ENCODE measurements around the gene NLGN2. TPM values are rescaled to one million over a fixed set of nuclear protein-coding genes. Genes with fewer than 3 reads are reported as not detected.

Gene NLGN2
- total and polyA plus RNA-seq, 8 donors: 1.7 to 42.0 (median 6.7) TPM

- H3K4me3 ChIP-seq: no peak overlapping the region
- 78 to 89% (median 84%) methylated on average over 13 to 23 of the region's 23 CpGs for WGBS, 5 donors
- H3K27ac ChIP-seq: no peak overlapping the region
- no peak for DNase-seq
- H3K27me3 ChIP-seq: peaks cover 0 to 5% (median 0%) of the 10 kb centered on the region in 3 donors
- no peaks in the 10 kb centered on the region for H3K4me1 ChIP-seq
- TF ChIP-seq POLR2A (IDR thresholded peaks at IDR 0.05) (no peak), EP300 (IDR thresholded peaks at IDR 0.05) (no peak), POLR2AphosphoS5 (IDR thresholded peaks at IDR 0.05) (no peak)
- TF ChIP-seq, protein P1, sequence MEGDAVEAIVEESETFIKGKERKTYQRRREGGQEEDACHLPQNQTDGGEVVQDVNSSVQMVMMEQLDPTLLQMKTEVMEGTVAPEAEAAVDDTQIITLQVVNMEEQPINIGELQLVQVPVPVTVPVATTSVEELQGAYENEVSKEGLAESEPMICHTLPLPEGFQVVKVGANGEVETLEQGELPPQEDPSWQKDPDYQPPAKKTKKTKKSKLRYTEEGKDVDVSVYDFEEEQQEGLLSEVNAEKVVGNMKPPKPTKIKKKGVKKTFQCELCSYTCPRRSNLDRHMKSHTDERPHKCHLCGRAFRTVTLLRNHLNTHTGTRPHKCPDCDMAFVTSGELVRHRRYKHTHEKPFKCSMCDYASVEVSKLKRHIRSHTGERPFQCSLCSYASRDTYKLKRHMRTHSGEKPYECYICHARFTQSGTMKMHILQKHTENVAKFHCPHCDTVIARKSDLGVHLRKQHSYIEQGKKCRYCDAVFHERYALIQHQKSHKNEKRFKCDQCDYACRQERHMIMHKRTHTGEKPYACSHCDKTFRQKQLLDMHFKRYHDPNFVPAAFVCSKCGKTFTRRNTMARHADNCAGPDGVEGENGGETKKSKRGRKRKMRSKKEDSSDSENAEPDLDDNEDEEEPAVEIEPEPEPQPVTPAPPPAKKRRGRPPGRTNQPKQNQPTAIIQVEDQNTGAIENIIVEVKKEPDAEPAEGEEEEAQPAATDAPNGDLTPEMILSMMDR (IDR thresholded peaks at IDR 0.05): no peak
- peaks cover 0 to 39% (median 17%) of the 10 kb centered on the region in 4 donors for H3K36me3 ChIP-seq
- intact Hi-C loops (cut with DNase I; ENCODE audit: low total_unique reads): no loop called here
- H3K9me3 ChIP-seq: no peaks in the 10 kb centered on the region
Observed at GRCh38 chr17:7415784-7416183, 8.1 kb downstream of the NLGN2 start.

GRCh38 chr17:7416323-7416722 is 8.7 kb downstream of the NLGN2 start:
- H3K4me1 ChIP-seq: no peaks in the 10 kb centered on the region
- H3K27me3 ChIP-seq: peaks cover 0 to 5% (median 0%) of the 10 kb centered on the region in 3 donors
- DNase-seq: no peak
- H3K4me3 ChIP-seq: no peak overlapping the region
- no peaks in the 10 kb centered on the region for H3K9me3 ChIP-seq
- H3K27ac ChIP-seq: no peak overlapping the region
- TF ChIP-seq POLR2AphosphoS5 (IDR thresholded peaks at IDR 0.05) (no peak), POLR2A (IDR thresholded peaks at IDR 0.05) (no peak), EP300 (IDR thresholded peaks at IDR 0.05) (no peak)
- TF ChIP-seq, protein P1 (IDR thresholded peaks at IDR 0.05): no peak
- WGBS, 5 donors: 67 to 80% (median 70%) methylated on average over 6 of the region's 6 CpGs
- H3K36me3 ChIP-seq: peaks cover 0 to 38% (median 17%) of the 10 kb centered on the region in 4 donors
- intact Hi-C loops (cut with DNase I; ENCODE audit: low total_unique reads): no loop called here

- Histone ChIP-seq H3K4me3 (no peak overlapping the region), H3K36me3 (peaks cover 0 to 38% (median 17%) of the 10 kb centered on the region in 4 donors), H3K27me3 (peaks cover 0 to 5% (median 0%) of the 10 kb centered on the region in 3 donors), H3K4me1 (no peaks in the 10 kb centered on the region), H3K9me3 (no peaks in the 10 kb centered on the region), H3K27ac (no peak overlapping the region)
- 92 to 95% (median 95%) methylated on average over 32 to 54 of the region's 54 CpGs for WGBS, 5 donors
- intact Hi-C loops (cut with DNase I; ENCODE audit: low total_unique reads): no loop called here
- TF ChIP-seq POLR2A (IDR thresholded peaks at IDR 0.05): no peak
- TF ChIP-seq, protein P1 (IDR thresholded peaks at IDR 0.05): no peak
- TF ChIP-seq POLR2AphosphoS5 (IDR thresholded peaks at IDR 0.05): no peak
- TF ChIP-seq EP300 (IDR thresholded peaks at IDR 0.05): no peak
- DNase-seq: no peak
Observed at GRCh38 chr17:7417056-7417655, 9.5 kb downstream of the NLGN2 start.

DNA sequence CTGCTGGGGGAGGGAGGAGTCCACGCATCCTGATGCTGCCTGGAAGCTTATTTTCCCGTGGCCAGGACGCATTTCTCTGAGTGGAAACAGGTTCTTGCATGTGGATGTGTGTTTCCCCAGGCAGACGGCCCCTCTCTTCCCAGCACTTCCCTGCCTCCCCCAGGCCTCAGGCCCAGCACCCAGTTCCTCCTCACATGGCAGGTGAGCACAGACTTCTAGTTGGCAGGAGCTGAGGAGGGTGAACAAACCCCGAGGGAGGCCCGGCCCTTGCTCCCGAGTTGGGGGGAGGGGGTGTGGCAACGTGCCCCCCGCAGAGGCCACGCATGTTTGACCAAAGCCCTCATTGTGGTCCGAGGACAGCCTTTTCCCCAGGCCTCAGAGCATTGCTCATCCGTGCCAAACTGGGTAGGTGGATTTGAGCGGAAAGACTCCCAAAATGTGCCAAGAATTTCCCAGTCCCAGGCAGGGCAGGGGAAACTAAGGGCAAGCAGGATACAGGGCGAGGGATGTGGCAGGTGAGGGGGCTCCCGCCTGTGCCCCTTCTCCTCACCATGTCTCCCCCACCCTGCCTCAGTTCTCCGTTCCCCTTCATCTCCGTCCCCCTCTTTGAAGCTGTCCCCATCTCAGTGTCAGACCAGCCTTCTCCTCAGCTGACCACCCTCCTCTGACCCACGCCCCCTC is 11.0 kb downstream of the NLGN2 start:
- intact Hi-C loops (cut with DNase I; ENCODE audit: low total_unique reads): no loop called here
- no peak overlapping the region for H3K4me3 ChIP-seq
- peaks cover 0 to 38% (median 17%) of the 10 kb centered on the region in 4 donors for H3K36me3 ChIP-seq
- H3K27me3 ChIP-seq: peaks cover 0 to 5% (median 0%) of the 10 kb centered on the region in 3 donors
- DNase-seq: no peak
- WGBS, 5 donors: 58 to 70% (median 68%) methylated on average over 15 to 18 of the region's 18 CpGs
- H3K4me1 ChIP-seq: no peaks in the 10 kb centered on the region
- TF ChIP-seq POLR2AphosphoS5 (IDR thresholded peaks at IDR 0.05) (no peak), POLR2A (IDR thresholded peaks at IDR 0.05) (no peak), EP300 (IDR thresholded peaks at IDR 0.05) (no peak)
- TF ChIP-seq, protein P1 (IDR thresholded peaks at IDR 0.05): no peak
- no peak overlapping the region for H3K27ac ChIP-seq
- no peaks in the 10 kb centered on the region for H3K9me3 ChIP-seq
